Measurements from ENCODE around the gene TAS1R3.

- TF ChIP-seq, protein P1, sequence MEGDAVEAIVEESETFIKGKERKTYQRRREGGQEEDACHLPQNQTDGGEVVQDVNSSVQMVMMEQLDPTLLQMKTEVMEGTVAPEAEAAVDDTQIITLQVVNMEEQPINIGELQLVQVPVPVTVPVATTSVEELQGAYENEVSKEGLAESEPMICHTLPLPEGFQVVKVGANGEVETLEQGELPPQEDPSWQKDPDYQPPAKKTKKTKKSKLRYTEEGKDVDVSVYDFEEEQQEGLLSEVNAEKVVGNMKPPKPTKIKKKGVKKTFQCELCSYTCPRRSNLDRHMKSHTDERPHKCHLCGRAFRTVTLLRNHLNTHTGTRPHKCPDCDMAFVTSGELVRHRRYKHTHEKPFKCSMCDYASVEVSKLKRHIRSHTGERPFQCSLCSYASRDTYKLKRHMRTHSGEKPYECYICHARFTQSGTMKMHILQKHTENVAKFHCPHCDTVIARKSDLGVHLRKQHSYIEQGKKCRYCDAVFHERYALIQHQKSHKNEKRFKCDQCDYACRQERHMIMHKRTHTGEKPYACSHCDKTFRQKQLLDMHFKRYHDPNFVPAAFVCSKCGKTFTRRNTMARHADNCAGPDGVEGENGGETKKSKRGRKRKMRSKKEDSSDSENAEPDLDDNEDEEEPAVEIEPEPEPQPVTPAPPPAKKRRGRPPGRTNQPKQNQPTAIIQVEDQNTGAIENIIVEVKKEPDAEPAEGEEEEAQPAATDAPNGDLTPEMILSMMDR (IDR thresholded peaks at IDR 0.05; ENCODE audit: insufficient read depth, low read length, poor library complexity, severe bottlenecking) = no peak
- no peak for TF ChIP-seq EZH2phosphoT487 (conservative IDR thresholded peaks at IDR 0.05; ENCODE audit: low read length)
Observed at GRCh38 chr1:1352786-1353388, 21.8 kb downstream of the TAS1R3 start.

All from SU-DHL-6 (cell line).